Neuronal stem cell (in vitro differentiated cells): Measurements from ENCODE around the gene NUP153. TPM values are rescaled to one million over a fixed set of nuclear protein-coding genes. Genes with fewer than 3 reads are reported as not detected.

Experiments
- small RNA-seq: library from polyadenylated mRNA; stranded (forward); fragments of <200 nt; extraction: miRNeasy Mini kit (QIAGEN cat#:217004); gene quantifications from one replicate; pipeline ENCODE3, GENCODE V24; 2013; ENCODE audit not compliant: insufficient read depth

NUP153 gene

Small RNA genes within 50 kb of the gene (small RNA-seq; reads per million reads assigned to genes)
- gene RF00019 = not detected
- 1.6 reads per million for gene RNA5SP204
- not detected for gene RNU6-190P
- gene SUMO2P13 = not detected
